PC-3 (cell line): ENCODE results near the gene TAF1D. TPM values are rescaled to one million over a fixed set of nuclear protein-coding genes. Genes with fewer than 3 reads are reported as not detected.

Experiments
- ATAC-seq: fragments of 200-7000 bp; cut with Tn5 transposase; 2 replicates; pipeline ENCODE4 v1.9.1; 2020; ENCODE audit warnings: mild to moderate bottlenecking, moderate library complexity
- BruUV-seq: library from RNA; stranded (reverse); fragments of 400-500 nt; replicated peaks from 2 replicates; lab custom pipeline; 2021; lab: Mats Ljungman, UMichigan
- CTCF ChIA-PET: fragments of 300-600 bp; sonication (Branson Sonifier 250); formaldehyde crosslinking; loops from one replicate; lab custom pipeline; 2022; ENCODE audit warnings: antibody characterized with exemption; lab: Charles Lee
- POLR2A ChIA-PET: fragments of 300-600 bp; sonication (Branson Sonifier 250); formaldehyde crosslinking; loops from one replicate; lab custom pipeline; 2022; ENCODE audit warnings: antibody characterized with exemption; ENCODE audit not compliant: unreplicated experiment; lab: Charles Lee
- DNase-seq: peaks from one replicate; pipeline ENCODE4 v3.0.0-alpha.2; 2015
- H2AFZ ChIP-seq: fragments of 300-600 bp; sonication (generic); 2 replicates; pipeline ENCODE4 v1.6.0; 2016; ENCODE audit warnings: antibody characterized with exemption, low read length
- H3F3A ChIP-seq: fragments of 300-600 bp; sonication (generic); one replicate; pipeline ENCODE4 v1.6.0; 2017; ENCODE audit warnings: antibody characterized with exemption, low read length, control low read depth, mild to moderate bottlenecking; ENCODE audit not compliant: unreplicated experiment
- H3K27ac ChIP-seq: fragments of 300-600 bp; sonication (generic); 2 replicates; pipeline ENCODE4 v1.5.1; 2016; ENCODE audit warnings: mild to moderate bottlenecking, low read length
- H3K27me3 ChIP-seq: fragments of 300-600 bp; sonication (generic); 2 replicates; pipeline ENCODE4 v1.6.1; 2016; ENCODE audit warnings: low read length, mixed read lengths
- H3K36me3 ChIP-seq: fragments of 300-600 bp; sonication (generic); 2 replicates; pipeline ENCODE4 v1.6.1; 2016; ENCODE audit warnings: low read depth, mixed run types, low read length, mixed read lengths
- H3K4me1 ChIP-seq: fragments of 300-600 bp; sonication (generic); 2 replicates; pipeline ENCODE4 v1.5.1; 2016; ENCODE audit warnings: low read length; ENCODE audit not compliant: insufficient read depth
- H3K4me2 ChIP-seq: fragments of 300-600 bp; sonication (generic); 2 replicates; pipeline ENCODE4 v1.6.0; 2016; ENCODE audit warnings: low read length
- H3K4me3 ChIP-seq: fragments of 300-600 bp; sonication (generic); 2 replicates; pipeline ENCODE4 v1.5.1; 2016; ENCODE audit warnings: mild to moderate bottlenecking, low read length, mixed read lengths
- H3K79me2 ChIP-seq: fragments of 300-600 bp; sonication (generic); 2 replicates; pipeline ENCODE4 v1.6.1; 2017; ENCODE audit warnings: low read length, mixed read lengths
- H3K9ac ChIP-seq: fragments of 300-600 bp; sonication (generic); 2 replicates; pipeline ENCODE4 v1.6.0; 2016; ENCODE audit warnings: mild to moderate bottlenecking, low read length
- H3K9me2 ChIP-seq: fragments of 300-600 bp; sonication (generic); replicated peaks from 2 replicates; pipeline ENCODE4 v1.6.1; 2016; ENCODE audit warnings: mixed run types, low read length, mixed read lengths
- H3K9me3 ChIP-seq: fragments of 300-600 bp; sonication (generic); 2 replicates; pipeline ENCODE4 v1.6.1; 2016; ENCODE audit warnings: low read length, mixed read lengths
- H4K20me1 ChIP-seq: fragments of 300-600 bp; sonication (generic); 2 replicates; pipeline ENCODE4 v1.6.1; 2016; ENCODE audit warnings: low read length, mixed read lengths
- CTCF ChIP-seq: fragments of 300-600 bp; sonication (generic); conservative IDR thresholded peaks from 2 replicates; pipeline ENCODE4 v1.5.1; 2017; ENCODE audit warnings: antibody characterized with exemption, low read depth, mild to moderate bottlenecking, low read length
- EZH2 ChIP-seq: fragments of 300-600 bp; sonication (generic); IDR thresholded peaks from one replicate; pipeline ENCODE4 v1.6.1; 2017; ENCODE audit warnings: antibody characterized with exemption, mild to moderate bottlenecking, low read length; ENCODE audit not compliant: unreplicated experiment
- EZH2phosphoT487 ChIP-seq: fragments of 300-600 bp; sonication (generic); IDR thresholded peaks from 2 replicates; pipeline ENCODE4 v1.6.1; 2018; ENCODE audit warnings: mild to moderate bottlenecking, antibody characterized with exemption, low read length, borderline replicate concordance
- intact Hi-C: fragments of 100-400 bp; cut with micrococcal nuclease; formaldehyde crosslinking; loops from 2 replicates; pipeline ENCODE4 v1.9.0; 2023
- total RNA-seq: library from RNA; depleted of rRNA; stranded (reverse); fragments of >200 nt; gene quantifications from 2 replicates; pipeline ENCODE4 v1.2.3, GENCODE V29; 2014

The TAF1D gene
- total RNA-seq, 1 experiment from 2014 or later, result 135 TPM

- ATAC-seq (no peak), DNase-seq (no peak)
- no peaks in the 10 kb centered on the region for H3K27me3 ChIP-seq
- H3K36me3 ChIP-seq, result peaks cover 92% of the 10 kb centered on the region
- POLR2A ChIA-PET, result no interaction called here
- no peaks in the 10 kb centered on the region for H3K9me3 ChIP-seq
- TF ChIP-seq EZH2 (no peak), CTCF (no peak), EZH2phosphoT487 (no peak)
- intact Hi-C loops, result no loop called here
- H3K79me2 ChIP-seq, result peaks cover 77% of the 10 kb centered on the region
- H2AFZ ChIP-seq, result no peak overlapping the region
- peak overlapping the region; percentile 96 for H3K4me3 ChIP-seq
- H3K9ac ChIP-seq, result no peak overlapping the region
- H3K4me1 ChIP-seq, result peaks cover 30% of the 10 kb centered on the region
- H3K27ac ChIP-seq, result no peak overlapping the region
- CTCF ChIA-PET, result no interaction called here
- peak overlapping the region; percentile 95 for H3K4me2 ChIP-seq
- H4K20me1 ChIP-seq, result peaks cover 93% of the 10 kb centered on the region
- peaks cover 71% of the 10 kb centered on the region for H3F3A ChIP-seq
- no peaks in the 10 kb centered on the region for H3K9me2 ChIP-seq
- no TSS peak for BruUV-seq
Measured at GRCh38 chr11:93736129-93736528, 5.2 kb downstream of the TAF1D start.

GRCh38 chr11:93735627-93736026 lies 5.7 kb downstream of the TAF1D start:
- CTCF ChIA-PET, result no interaction called here
- ATAC-seq (no peak), DNase-seq (no peak)
- H3K4me2 ChIP-seq, result peak overlapping the region; percentile 95; the same call in 1 of the 2 replicates
- POLR2A ChIA-PET, result no interaction called here
- no TSS peak for BruUV-seq
- peaks cover 97% of the 10 kb centered on the region for H4K20me1 ChIP-seq
- H2AFZ ChIP-seq, result no peak overlapping the region
- H3K4me3 ChIP-seq, result 0 out of 2 replicates have a peak overlapping the region, but pooled peaks have one; percentile 96
- TF ChIP-seq EZH2 (no peak), CTCF (no peak), EZH2phosphoT487 (no peak)
- H3K4me1 ChIP-seq, result peaks cover 30% of the 10 kb centered on the region
- H3K27ac ChIP-seq, result no peak overlapping the region
- no peak overlapping the region for H3K9ac ChIP-seq
- intact Hi-C loops, result no loop called here
- H3K9me3 ChIP-seq, result no peaks in the 10 kb centered on the region
- peaks cover 97% of the 10 kb centered on the region for H3K36me3 ChIP-seq
- no peaks in the 10 kb centered on the region for H3K9me2 ChIP-seq
- no peaks in the 10 kb centered on the region for H3K27me3 ChIP-seq
- peaks cover 76% of the 10 kb centered on the region for H3F3A ChIP-seq
- H3K79me2 ChIP-seq, result peaks cover 72% of the 10 kb centered on the region

- no peak overlapping the region for H3K27ac ChIP-seq
- POLR2A ChIA-PET, result no interaction called here
- no TSS peak for BruUV-seq
- peaks cover 97% of the 10 kb centered on the region for H3K36me3 ChIP-seq
- peaks cover 30% of the 10 kb centered on the region for H3K4me1 ChIP-seq
- H4K20me1 ChIP-seq, result peaks cover 98% of the 10 kb centered on the region
- no peaks in the 10 kb centered on the region for H3K27me3 ChIP-seq
- ATAC-seq (no peak), DNase-seq (no peak)
- H2AFZ ChIP-seq, result no peak overlapping the region
- peaks cover 83% of the 10 kb centered on the region for H3F3A ChIP-seq
- intact Hi-C loops, result no loop called here
- CTCF ChIA-PET, result no interaction called here
- no peaks in the 10 kb centered on the region for H3K9me3 ChIP-seq
- peak overlapping the region; percentile 5; the same call in 1 of the 2 replicates for H3K4me2 ChIP-seq
- H3K9ac ChIP-seq, result no peak overlapping the region
- TF ChIP-seq EZH2phosphoT487 (no peak), CTCF (no peak), EZH2 (no peak)
- peaks cover 62% of the 10 kb centered on the region for H3K79me2 ChIP-seq
- H3K9me2 ChIP-seq, result no peaks in the 10 kb centered on the region
- H3K4me3 ChIP-seq, result no peak overlapping the region
Measured at GRCh38 chr11:93734427-93735222, 6.7 kb downstream of the TAF1D start.
